Subcutaneous adipose tissue (tissue), 4 donors: ENCODE data around the gene PIEZO2. TPM values are rescaled to one million over a fixed set of nuclear protein-coding genes. Genes with fewer than 3 reads are reported as not detected.

Source experiments
- CTCF ChIP-seq: fragments of 450-650 bp; IDR thresholded peaks from one replicate; pipeline ENCODE4 v1.5.1; 2016; ENCODE audit warnings: low read depth, mild to moderate bottlenecking, control low read depth, antibody characterized with exemption, moderate library complexity
- total RNA-seq, 4 donors: library from RNA; depleted of rRNA; stranded (reverse); fragments of >200 nt; gene quantifications; one replicate each; pipeline ENCODE4 v1.1.0, GENCODE V29; 2016

PIEZO2 gene
- total RNA-seq, 4 donors from 2014 or later, result 0.85 to 2.2 (median 1.1) TPM

- TF ChIP-seq CTCF, result no peak
These were observed 10.9 kb upstream of the PIEZO2 start for GRCh38 chr18:11160313-11160712.

GRCh38 chr18:11159844-11160243, 10.5 kb upstream of the PIEZO2 start:
- TF ChIP-seq CTCF, result no peak

GRCh38 chr18:11156978-11157377, 7.6 kb upstream of the PIEZO2 start:
- TF ChIP-seq CTCF, result no peak

- no peak for TF ChIP-seq CTCF
These were observed 5.8 kb upstream of the PIEZO2 start for GRCh38 chr18:11155034-11155759.

GRCh38 chr18:11154368-11154989, 5.1 kb upstream of the PIEZO2 start:
- no peak for TF ChIP-seq CTCF

- TF ChIP-seq CTCF, result no peak
These were observed 3.7 kb upstream of the PIEZO2 start for GRCh38 chr18:11153097-11153496.

- no peak for TF ChIP-seq CTCF
These were observed 874 bp upstream of the PIEZO2 start for GRCh38 chr18:11150271-11150615.
